Hematopoietic multipotent progenitor cell treated with erythropoietin and hydrocortisone succinate and interleukin-3 and kit ligand, for 6 days (in vitro differentiated cells): ENCODE data around the gene SVOP.
A peak's percentile ranks its signal among the peaks of the same experiment; 100 is the strongest.
"Not testable (repeated sequence)": the region's sequence is repeated elsewhere in the genome, so short reads cannot be mapped to it uniquely, and the experiment has no call there.

Experiments used
- DNase-seq: peaks from one replicate; pipeline ENCODE4 v3.0.0-alpha.2; 2015

The SVOP gene

GRCh38 chr12:109028624-109029023 is 7.8 kb upstream of the SVOP start:
- DNase-seq, result not testable (repeated sequence)

GRCh38 chr12:109027767-109028166 is 6.9 kb upstream of the SVOP start:
- peak; percentile 7 for DNase-seq

- DNase-seq, result no peak
Observed at GRCh38 chr12:109020146-109020795, 597 bp downstream of the SVOP start.

GRCh38 chr12:109018296-109018695 is 2.6 kb downstream of the SVOP start:
- no peak for DNase-seq

GRCh38 chr12:109016978-109017377 is 3.9 kb downstream of the SVOP start:
- DNase-seq, result no peak

- DNase-seq, result no peak
Observed at GRCh38 chr12:109016016-109016415, 4.9 kb downstream of the SVOP start.

- DNase-seq, result no peak
Observed at GRCh38 chr12:109014984-109015765, 5.7 kb downstream of the SVOP start.

- no peak for DNase-seq
Observed at GRCh38 chr12:109010259-109010658, 10.6 kb downstream of the SVOP start.

- no peak for DNase-seq
Observed at GRCh38 chr12:109009766-109010165, 11.1 kb downstream of the SVOP start.

GRCh38 chr12:109004017-109004416 is 16.9 kb downstream of the SVOP start:
- DNase-seq, result no peak

- no peak for DNase-seq
Observed at GRCh38 chr12:108996320-108996719, 24.5 kb downstream of the SVOP start.

GRCh38 chr12:108995370-108995992 is 25.4 kb downstream of the SVOP start:
- DNase-seq, result no peak

- DNase-seq, result not testable (repeated sequence)
Observed at GRCh38 chr12:108990103-108990502, 30.8 kb downstream of the SVOP start.

GRCh38 chr12:108989376-108989775 is 31.5 kb downstream of the SVOP start:
- no peak for DNase-seq

- DNase-seq, result no peak
Observed at GRCh38 chr12:108985750-108986149, 35.1 kb downstream of the SVOP start.

GRCh38 chr12:108983227-108983626 is 37.6 kb downstream of the SVOP start:
- DNase-seq, result no peak

- no peak for DNase-seq
Observed at GRCh38 chr12:108982621-108983219, 38.1 kb downstream of the SVOP start.

GRCh38 chr12:108981835-108982234 is 39.0 kb downstream of the SVOP start:
- DNase-seq, result no peak

GRCh38 chr12:108980831-108981618 is 39.8 kb downstream of the SVOP start:
- no peak for DNase-seq

- no peak for DNase-seq
Observed at GRCh38 chr12:108977360-108977759, 43.5 kb downstream of the SVOP start.

GRCh38 chr12:108975024-108975593 is 45.8 kb downstream of the SVOP start:
- DNase-seq, result no peak

GRCh38 chr12:108973629-108974152 is 47.2 kb downstream of the SVOP start:
- no peak for DNase-seq
